Epidermal melanocyte (primary cell): Measurements from ENCODE around the gene FAM124B.

ENCODE experiments used
- DNase-seq: peaks from one replicate; pipeline ENCODE4 v3.0.0; 2011; ENCODE audit warnings: low spot score; ENCODE audit not compliant: insufficient read length

The FAM124B gene

GRCh38 chr2:224343226-224343625 lies 58.7 kb downstream of the FAM124B start:
- no peak for DNase-seq

GRCh38 chr2:224335991-224336390 lies 65.9 kb downstream of the FAM124B start:
- no peak for DNase-seq

GRCh38 chr2:224334726-224335125 lies 67.2 kb downstream of the FAM124B start:
- DNase-seq: no peak

GRCh38 chr2:224333726-224334482 lies 68.0 kb downstream of the FAM124B start:
- no peak for DNase-seq

GRCh38 chr2:224331698-224332097 lies 70.2 kb downstream of the FAM124B start:
- DNase-seq: no peak

- no peak for DNase-seq
These were observed 73.1 kb downstream of the FAM124B start for GRCh38 chr2:224328798-224329197.
